ENCODE measurements around the gene GRID1.

GRID1 gene

GRCh38 chr10:85657476-85658113, 709.0 kb downstream of the GRID1 start:
- no peak for DNase-seq

GRCh38 chr10:85655411-85655810, 711.2 kb downstream of the GRID1 start:
- no peak for DNase-seq

GRCh38 chr10:85651497-85651882, 715.1 kb downstream of the GRID1 start:
- DNase-seq: peak; percentile 23

GRCh38 chr10:85650791-85651496, 715.7 kb downstream of the GRID1 start:
- DNase-seq: no peak

GRCh38 chr10:85649461-85649860, 717.1 kb downstream of the GRID1 start:
- no peak for DNase-seq

- DNase-seq: peak; percentile 17
Measured at GRCh38 chr10:85648279-85648754, 718.3 kb downstream of the GRID1 start.

- DNase-seq: no peak
Measured at GRCh38 chr10:85647741-85648140, 718.9 kb downstream of the GRID1 start.

- DNase-seq: peak; percentile 88
Measured at GRCh38 chr10:85645926-85646711, 720.5 kb downstream of the GRID1 start.

GRCh38 chr10:85645053-85645452, 721.5 kb downstream of the GRID1 start:
- DNase-seq: peak; percentile 48

- peak; percentile 96 for DNase-seq
Measured at GRCh38 chr10:85643845-85644525, 722.6 kb downstream of the GRID1 start.

- DNase-seq: peak; percentile 59
Measured at GRCh38 chr10:85643171-85643844, 723.3 kb downstream of the GRID1 start.

- DNase-seq: peak; percentile 92
Measured at GRCh38 chr10:85642421-85643170, 724.0 kb downstream of the GRID1 start.

GRCh38 chr10:85642082-85642420, 724.5 kb downstream of the GRID1 start:
- DNase-seq: no peak

- DNase-seq: peak; percentile 52
Measured at GRCh38 chr10:85641479-85642009, 725.1 kb downstream of the GRID1 start.

- DNase-seq: no peak
Measured at GRCh38 chr10:85638797-85639196, 727.8 kb downstream of the GRID1 start.

- DNase-seq: peak; percentile 9
Measured at GRCh38 chr10:85635650-85636049, 730.9 kb downstream of the GRID1 start.

- DNase-seq: no peak
Measured at GRCh38 chr10:85624511-85624910, 742.1 kb downstream of the GRID1 start.

- no peak for DNase-seq
Measured at GRCh38 chr10:85623758-85624157, 742.8 kb downstream of the GRID1 start.

GRCh38 chr10:85623342-85623741, 743.3 kb downstream of the GRID1 start:
- DNase-seq: no peak

- DNase-seq: no peak
Measured at GRCh38 chr10:85622425-85622824, 744.2 kb downstream of the GRID1 start.

GRCh38 chr10:85621562-85621961, 745.0 kb downstream of the GRID1 start:
- DNase-seq: no peak

- no peak for DNase-seq
Measured at GRCh38 chr10:85620807-85621206, 745.8 kb downstream of the GRID1 start.

Data from DMS53 (cell line).